SK-MEL-5 (cell line): ENCODE measurements around the gene CLRN1. TPM values are rescaled to one million over a fixed set of nuclear protein-coding genes. Genes with fewer than 3 reads are reported as not detected.

Experiments used
- DNase-seq: peaks from one replicate; pipeline ENCODE4 v3.0.0-alpha.2; 2016; ENCODE audit warnings: low read depth, low spot score
- in situ Hi-C: cut with HindIII; loops from 2 replicates; pipeline ENCODE4 v1.10.0; 2016; ENCODE audit warnings: low sequenced_read_pairs, high pct_unique_total_duplicates, low pct_unique_long_range_greater_than_20kb
- total RNA-seq: library from RNA; depleted of rRNA; stranded (reverse); fragments of >200 nt; shearing (Covaris generic); gene quantifications from 2 replicates; pipeline ENCODE4 v1.2.3, GENCODE V29; 2014

The CLRN1 gene
- total RNA-seq, 1 experiment from 2014 or later, result not detected

DNA sequence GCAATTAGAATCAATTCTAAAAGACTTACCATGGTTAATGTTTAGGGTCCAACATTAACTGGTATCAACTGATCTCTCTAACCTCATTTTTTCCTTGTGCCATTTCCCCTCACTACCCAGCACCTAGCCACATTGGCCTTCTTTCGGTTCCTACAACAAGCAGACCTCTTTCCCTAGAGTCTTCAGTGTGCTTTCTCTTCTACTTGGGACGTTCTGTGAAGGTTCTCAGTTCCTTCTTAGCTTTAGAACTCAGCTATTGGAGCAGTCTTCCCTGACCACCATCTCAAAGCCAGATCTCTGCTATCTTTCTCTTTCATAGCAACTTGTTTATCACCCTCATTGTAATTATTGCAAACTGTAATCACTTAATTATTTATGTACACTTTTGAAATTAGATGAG lies 35.8 kb downstream of the CLRN1 start:
- no peak for DNase-seq
- in situ Hi-C loops, result no loop called here

DNA sequence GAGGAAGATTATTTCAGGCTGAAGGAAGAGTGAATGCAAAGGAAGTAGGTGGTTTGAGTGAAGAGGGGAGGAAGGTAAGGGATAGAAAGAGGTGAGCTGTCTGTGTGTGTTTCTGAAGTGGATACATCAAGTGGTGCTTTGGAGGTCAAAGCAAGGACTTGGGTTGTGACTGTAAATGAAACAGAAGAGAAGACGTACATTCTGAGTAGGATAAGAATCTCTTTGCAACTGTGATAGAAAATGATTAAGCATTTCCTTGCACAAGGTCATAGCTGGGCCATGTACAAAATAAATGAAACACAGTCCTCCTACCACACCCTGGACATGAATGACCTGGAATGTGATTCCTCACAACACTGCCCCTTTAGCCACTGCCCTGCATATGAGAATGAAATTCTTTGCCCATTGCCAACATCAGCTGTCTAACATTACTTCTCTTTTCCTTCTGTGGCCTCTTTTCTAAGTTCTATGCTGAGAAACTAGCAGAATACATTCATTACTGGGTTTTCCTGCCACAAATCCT lies 39.0 kb downstream of the CLRN1 start:
- in situ Hi-C loops, result no loop called here
- no peak for DNase-seq

DNA sequence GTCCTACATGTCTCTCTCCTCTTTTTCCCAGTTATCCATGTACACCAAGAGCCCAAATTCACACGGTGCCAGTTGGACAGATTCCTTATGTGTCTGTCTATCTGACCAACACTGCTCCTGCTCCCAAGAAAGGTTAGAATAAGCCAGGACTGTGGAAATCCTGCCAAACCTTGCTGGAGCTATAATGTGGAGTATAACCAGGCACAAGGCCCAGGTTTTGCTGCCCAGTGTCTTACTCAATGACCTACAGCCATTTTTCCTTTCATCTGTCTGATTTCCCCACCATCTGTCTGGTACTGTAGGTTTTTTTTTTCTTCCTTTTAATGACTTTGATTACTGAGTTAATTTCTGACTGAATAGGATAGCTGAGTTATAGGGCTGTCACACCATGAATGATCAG lies 40.8 kb downstream of the CLRN1 start:
- no peak for DNase-seq
- in situ Hi-C loops, result no loop called here

DNA sequence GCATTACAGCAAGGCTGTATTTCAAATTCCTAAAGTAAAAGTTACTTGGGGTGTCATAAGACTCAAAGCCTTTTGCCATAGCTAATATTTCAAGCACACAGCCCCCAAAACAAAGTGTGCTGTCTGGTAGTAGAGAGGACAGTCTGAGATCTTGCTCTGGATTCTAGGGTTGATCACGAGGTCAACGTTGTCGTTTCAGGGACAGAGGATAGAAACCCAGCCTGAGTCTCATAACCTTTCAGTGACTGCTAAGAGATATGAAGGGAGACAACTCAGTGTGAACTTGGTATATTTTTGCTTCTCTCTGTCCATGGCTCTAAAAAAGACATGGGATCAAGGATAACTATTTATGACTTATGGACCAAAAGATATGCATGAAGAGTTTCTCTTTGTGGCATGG lies 41.7 kb downstream of the CLRN1 start:
- DNase-seq, result no peak
- in situ Hi-C loops, result no loop called here

DNA sequence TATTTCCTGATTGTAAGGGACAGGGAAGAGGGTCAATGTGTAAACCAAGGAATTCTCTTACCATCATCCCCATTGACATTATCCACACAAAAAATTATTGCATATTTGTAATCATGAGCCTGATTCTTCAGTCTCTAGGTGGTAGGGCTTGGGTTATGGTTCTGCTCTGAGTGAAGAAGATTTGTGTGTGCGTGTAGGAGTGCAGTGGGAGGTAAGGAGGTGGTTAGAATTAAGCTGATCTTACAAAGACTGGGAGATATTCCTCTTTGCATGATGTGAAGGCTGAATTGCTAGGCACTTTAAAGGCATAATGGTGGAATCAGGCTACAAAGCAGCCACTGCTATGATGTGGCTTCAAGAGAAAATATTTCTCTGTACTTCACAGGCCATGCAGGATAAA lies 44.3 kb downstream of the CLRN1 start:
- in situ Hi-C loops, result no loop called here
- DNase-seq, result no peak

DNA sequence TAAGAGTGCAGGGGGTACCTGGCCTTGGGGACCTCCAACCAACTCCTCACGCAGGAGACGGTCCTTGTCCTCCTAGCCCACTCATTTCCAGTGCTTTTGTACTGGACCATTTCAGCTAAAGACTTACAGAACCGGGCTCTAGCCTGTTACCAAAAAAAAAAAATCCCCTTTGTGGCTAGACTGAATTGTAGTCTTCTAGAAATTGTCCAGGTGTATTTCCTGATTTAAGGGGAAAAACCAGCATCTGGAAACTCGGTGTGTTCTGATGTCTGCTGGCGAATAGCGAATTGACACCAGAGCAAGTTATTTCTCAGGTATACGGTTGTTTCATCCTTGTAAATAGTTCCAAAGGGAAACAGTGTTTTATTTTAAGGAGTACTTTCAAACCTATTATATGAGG lies 46.2 kb downstream of the CLRN1 start:
- in situ Hi-C loops, result no loop called here
- no peak for DNase-seq

DNA sequence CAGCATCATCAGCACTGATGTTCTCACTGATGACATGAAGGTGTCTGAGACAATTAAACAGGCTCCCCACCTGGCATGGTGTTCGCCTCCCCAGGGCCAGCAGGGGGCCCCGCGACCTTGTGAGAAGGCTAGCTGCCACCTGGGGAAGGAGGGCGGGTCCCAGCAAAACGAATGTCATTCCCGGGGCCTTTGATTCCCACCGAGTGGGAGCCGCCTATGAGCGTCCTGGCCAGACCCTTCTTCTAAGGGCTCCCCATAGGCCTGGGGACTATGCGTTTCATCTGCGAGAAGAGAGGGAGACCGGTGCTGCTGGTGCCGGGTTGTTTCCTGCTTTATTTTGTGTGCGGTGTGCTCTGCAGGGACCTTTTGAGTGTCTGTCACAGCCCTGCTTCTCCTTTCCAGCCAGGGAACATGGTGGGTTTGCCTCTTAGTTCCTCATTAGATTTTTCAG lies 46.8 kb downstream of the CLRN1 start:
- in situ Hi-C loops, result no loop called here
- peak; percentile 51 for DNase-seq

DNA sequence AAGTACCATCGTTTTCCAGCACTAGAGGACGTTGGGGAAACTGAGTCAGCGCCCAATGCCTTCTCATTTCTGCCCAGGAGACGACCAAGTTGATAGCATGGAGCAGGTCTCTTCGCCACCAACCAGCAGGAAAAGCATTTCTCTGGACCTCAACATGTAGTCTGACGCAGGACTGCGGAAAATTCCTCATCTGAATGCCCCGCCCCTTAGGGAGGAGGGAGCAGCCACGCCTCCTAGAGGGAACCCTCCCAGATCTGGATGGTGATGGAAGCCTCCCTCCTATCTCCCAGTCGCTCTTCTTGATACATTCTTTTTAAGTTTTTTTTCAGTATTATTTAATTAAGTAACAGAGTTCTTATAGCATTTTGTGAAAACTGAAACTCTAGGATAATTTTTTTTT lies 49.9 kb downstream of the CLRN1 start:
- in situ Hi-C loops, result no loop called here
- DNase-seq, result peak; percentile 61

DNA sequence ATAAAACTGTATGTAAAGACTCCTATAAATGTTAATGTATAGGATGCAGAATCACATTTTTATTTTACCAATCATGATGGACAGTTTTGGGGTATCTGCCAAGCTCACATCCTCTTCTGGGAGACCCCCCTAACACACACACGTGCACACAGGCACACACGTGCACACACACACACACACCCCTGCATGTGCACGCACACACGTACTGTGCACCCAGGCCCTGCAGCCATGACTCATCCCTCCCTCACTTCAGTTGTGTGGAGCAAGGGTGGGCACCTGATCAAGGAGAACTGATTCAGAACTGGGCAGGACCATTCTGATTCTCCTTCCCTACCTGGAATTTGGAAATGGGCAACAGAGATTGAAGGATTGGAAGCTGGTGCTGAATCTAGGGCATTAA lies 51.3 kb downstream of the CLRN1 start:
- no peak for DNase-seq
- in situ Hi-C loops, result no loop called here

DNA sequence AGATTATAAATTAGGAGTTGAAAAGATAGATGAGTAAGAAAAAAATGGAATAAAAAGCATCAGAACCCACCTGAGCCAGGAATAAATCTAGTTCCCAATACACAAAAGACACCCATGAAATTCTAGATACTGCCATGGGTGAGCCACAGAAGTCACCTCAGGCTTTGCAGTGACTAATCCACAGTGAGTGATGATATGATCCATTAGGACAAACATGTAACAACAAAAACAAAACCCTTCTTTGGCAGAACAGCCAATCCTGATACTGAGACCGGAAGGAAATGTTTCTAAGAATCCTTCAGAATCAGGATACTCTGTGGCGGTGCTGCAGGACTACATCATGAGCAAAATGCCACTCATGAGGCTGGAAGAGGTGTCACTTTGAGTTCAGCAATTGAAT lies 52.3 kb downstream of the CLRN1 start:
- in situ Hi-C loops, result no loop called here
- no peak for DNase-seq

DNA sequence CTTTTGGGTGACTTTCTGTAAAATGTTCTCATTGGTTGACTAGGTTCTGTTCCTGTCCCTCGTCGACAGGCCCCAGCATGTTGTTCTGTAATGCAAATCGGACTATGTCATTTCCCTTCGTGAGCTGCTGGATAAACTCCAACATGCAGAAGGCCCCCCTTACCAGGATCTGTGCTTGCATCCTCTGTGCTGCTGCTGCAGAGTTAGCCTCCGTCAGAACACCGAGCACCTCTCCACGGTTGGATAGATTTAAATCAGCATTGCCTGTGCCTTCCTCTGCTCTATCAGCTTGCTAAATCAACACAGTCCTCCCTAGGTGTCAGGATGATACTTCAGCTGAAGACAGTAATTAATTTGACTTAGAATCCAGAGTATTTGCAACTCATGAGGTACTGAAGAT lies 54.6 kb downstream of the CLRN1 start:
- no peak for DNase-seq
- in situ Hi-C loops, result no loop called here

DNA sequence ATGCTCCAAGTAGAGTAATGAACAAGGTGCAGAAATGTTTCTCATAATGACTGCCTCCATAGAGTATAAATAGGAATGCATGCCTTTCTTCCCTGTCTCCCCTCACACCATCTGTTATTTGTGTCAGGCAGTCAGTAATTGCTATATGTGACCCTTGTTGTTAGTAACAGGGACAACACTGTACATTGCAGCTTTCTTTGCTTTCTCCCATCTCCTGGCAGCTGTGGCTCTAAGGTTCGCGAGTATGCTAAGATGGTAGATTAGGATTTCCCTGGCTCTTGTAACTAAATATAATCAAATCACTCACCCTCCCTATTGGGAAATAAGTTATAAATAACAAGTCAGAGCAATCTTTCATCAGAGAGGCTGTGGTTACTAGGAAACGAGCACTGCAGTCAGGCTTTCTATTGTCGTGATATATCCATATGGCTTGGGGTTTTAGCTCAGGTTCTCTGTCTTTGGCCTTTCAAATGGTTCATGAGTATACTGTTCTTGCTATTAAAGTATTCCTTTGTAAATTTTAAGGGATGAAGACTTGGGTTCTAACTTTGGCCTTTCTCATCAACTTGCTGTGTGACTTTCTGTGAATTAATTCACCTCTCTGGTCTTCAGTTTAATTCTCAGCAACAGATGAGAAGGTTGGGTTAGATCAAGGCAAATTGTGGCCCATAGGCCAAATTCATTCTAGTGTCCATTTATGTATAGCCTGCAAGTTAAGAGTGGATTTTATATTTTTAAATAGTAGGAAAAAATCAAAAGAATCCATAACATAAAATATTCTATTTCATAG lies 59.2 kb downstream of the CLRN1 start:
- in situ Hi-C loops, result no loop called here
- DNase-seq, result no peak

DNA sequence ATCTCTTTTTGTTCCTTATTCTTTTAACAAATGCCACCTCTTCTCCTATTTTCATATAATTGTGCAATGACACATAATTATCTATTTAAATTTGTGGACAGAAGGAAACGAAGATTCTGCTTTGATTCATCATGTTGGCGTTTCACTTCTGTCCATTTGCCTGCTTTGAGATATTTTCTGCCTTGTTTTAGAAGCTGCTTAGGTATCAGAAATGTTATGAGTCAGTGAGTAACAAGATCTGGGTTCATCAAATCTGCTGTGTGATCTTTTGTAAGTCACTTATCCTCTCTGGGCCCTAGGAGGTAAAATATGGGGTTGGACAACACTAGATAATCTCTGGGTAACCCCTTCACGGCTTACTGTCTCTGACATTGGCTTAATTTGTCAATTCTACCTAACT lies 60.0 kb downstream of the CLRN1 start:
- in situ Hi-C loops, result no loop called here
- no peak for DNase-seq

DNA sequence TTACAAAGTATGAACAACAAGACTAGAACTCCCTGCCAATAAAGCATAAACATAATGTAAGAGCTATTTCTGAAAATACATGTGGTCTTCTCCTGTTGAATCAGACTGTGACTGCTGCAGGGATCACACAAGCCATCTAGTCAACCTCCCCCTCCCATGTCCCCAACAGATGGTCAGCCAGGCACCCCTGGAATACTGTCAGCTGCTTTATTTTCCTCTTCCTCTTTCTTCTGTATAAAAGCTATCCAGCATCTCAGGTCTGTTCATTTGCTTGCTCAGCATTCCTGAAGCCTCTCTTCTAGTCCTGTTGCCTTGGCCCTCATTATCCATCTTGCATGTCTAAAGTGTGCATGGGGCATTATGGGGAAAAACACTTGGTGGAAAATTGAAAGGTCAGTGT lies 60.8 kb downstream of the CLRN1 start:
- in situ Hi-C loops, result no loop called here
- no peak for DNase-seq

DNA sequence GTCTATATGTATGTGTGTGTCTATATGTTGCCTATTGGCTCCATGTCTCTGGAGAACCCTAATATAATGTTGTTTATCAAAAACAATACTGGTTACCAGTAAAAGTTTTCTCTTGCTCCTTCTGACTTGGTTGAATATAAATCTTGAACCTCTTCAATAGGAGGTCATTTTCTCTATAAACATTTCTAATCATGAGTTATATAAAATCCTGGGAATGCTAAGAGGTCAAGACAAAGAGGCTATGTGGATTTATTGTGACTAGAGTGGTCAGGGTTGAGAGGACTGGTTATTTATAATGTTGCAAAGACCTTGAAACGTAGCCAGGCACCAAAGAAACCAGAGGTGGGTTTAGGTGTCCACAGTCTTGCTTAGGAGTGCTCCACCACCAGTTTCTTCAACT lies 66.1 kb downstream of the CLRN1 start:
- in situ Hi-C loops, result no loop called here
- no peak for DNase-seq

DNA sequence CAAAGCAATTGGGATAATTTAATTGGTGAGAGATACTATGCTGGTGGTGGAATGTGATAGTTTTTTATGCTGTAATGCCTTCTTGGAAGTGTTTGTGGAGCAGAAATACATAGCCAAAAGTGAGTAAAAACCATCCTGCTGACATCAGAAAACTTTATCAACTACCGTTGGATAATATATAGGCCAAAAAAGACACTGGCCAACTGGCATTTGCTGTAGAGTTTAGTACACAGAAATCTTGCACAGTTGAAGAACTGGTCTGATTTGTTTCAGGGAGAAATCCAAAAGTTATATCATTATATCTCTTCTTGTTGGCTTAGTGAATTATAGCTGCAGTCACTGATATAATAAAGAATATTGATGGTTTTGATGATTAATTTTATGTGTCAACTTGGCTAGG lies 66.8 kb downstream of the CLRN1 start:
- no peak for DNase-seq
- in situ Hi-C loops, result no loop called here

DNA sequence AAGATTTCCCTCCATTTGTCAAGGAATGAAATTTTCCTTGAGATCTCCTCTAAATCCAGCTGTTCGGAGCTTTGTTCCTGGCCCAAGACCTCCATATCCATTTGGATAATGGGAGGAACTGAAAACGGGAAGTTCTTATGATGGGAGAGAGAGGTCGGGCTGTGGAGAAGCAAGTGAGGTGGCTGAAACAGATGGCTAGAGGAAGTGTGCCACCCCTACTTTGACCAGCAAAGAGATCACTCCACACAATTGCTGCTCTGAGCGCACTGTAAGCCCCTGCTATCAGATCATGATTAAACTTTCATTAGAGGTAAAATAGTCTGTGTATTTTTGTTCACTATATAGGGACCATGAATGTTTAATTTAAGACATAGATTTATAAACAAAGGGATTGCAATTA lies 67.2 kb downstream of the CLRN1 start, which contains the start of gene MINDY4B:
MINDY4B (minus strand) TSS at position 101 of the 400 bp plus-strand sequence; CDS start at position 101, 0 bp downstream.
- DNase-seq, result no peak
- in situ Hi-C loops, result no loop called here

DNA sequence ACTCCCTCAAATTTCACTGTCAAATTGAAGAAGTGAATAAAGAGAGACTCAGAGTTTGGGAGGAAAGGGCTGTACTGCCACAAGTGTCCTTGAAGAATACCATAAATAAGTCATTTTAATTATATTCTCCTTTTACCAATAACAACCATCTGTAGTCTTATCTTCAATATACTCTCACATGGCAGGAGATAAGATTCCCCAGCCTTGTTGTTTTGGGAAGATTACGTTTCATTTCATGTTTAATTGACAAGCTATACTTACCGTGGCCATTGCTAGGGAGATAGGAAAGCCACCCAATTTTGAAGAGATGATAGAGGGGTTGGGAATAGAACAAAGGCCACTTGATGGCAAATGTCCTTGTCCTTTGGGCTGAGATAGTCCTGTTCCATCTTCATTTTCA lies 69.5 kb downstream of the CLRN1 start:
- DNase-seq, result no peak
- in situ Hi-C loops, result no loop called here

DNA sequence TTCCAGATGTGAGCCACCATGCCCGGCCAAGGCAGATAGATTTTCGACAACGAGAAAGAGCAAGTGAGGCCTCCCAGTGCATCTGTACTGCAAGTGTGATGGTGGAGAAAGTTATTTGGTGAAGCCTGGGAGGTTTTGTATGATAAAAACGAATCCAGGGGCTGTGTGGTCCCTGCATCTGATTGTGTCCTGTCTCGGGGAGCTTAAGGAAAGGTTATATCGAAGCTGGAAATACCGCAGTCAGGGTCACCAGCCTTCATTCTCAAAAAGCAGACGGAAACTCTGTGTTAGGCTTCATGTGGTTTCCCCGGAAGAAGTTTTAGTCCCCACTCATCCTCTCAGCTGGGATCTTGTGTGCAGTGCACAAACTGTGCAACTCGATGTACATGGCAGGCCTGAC lies 70.7 kb downstream of the CLRN1 start:
- no peak for DNase-seq
- in situ Hi-C loops, result no loop called here
